OCI-LY7 (cell line): Measurements from ENCODE around the gene HIP1R.

Experiments used
- CTCF ChIP-seq: fragments of 200-600 bp; sonication (generic); conservative IDR thresholded peaks from 2 replicates; pipeline ENCODE4 v1.5.1; 2014; ENCODE audit warnings: mild to moderate bottlenecking, antibody characterized with exemption, low read length, moderate library complexity, mixed read lengths
- EZH2phosphoT487 ChIP-seq: fragments of 200-600 bp; sonication (generic); IDR thresholded peaks from 2 replicates; pipeline ENCODE4 v1.6.1; 2018; ENCODE audit warnings: low read depth, borderline replicate concordance, mild to moderate bottlenecking, mixed run types, antibody characterized with exemption, low read length, moderate library complexity, mixed read lengths

- no peak for TF ChIP-seq CTCF
- TF ChIP-seq EZH2phosphoT487: no peak
Observed at GRCh38 chr12:122909442-122910288, 74.4 kb downstream of the HIP1R start.
